H9 (cell line): ENCODE measurements around the gene AP2A2. TPM values are rescaled to one million over a fixed set of nuclear protein-coding genes. Genes with fewer than 3 reads are reported as not detected.

ENCODE experiments used
- DNase-seq: peaks from one replicate; pipeline ENCODE4 v3.0.0-alpha.2; 2017
- H2AFZ ChIP-seq: one replicate; pipeline ENCODE4 v1.6.1; 2013; ENCODE audit warnings: mild to moderate bottlenecking, low read length, control low read depth, moderate library complexity
- H2AK5ac ChIP-seq: 2 replicates; pipeline ENCODE4 v1.6.1; 2013; ENCODE audit warnings: low read length, control low read depth, mixed read lengths; ENCODE audit not compliant: insufficient read length
- H2BK120ac ChIP-seq: one replicate; pipeline ENCODE4 v1.6.1; 2013; ENCODE audit warnings: low read depth, mild to moderate bottlenecking, low read length, control low read depth, inconsistent platforms; ENCODE audit not compliant: poor library complexity, severe bottlenecking
- H2BK12ac ChIP-seq: 2 replicates; pipeline ENCODE4 v1.6.1; 2013; ENCODE audit warnings: low read length, control low read depth, mixed read lengths, low read depth; ENCODE audit not compliant: insufficient read length
- H2BK15ac ChIP-seq: 2 replicates; pipeline ENCODE4 v1.6.1; 2013; ENCODE audit warnings: low read depth, low read length, control low read depth
- H2BK20ac ChIP-seq: one replicate; pipeline ENCODE4 v1.6.1; 2013; ENCODE audit warnings: low read depth, mild to moderate bottlenecking, low read length, control low read depth, inconsistent platforms; ENCODE audit not compliant: poor library complexity, severe bottlenecking
- H2BK5ac ChIP-seq: 2 replicates; pipeline ENCODE4 v1.6.1; 2013; ENCODE audit warnings: low read length, control low read depth, mixed read lengths; ENCODE audit not compliant: insufficient read length
- H3K14ac ChIP-seq: 2 replicates; pipeline ENCODE4 v1.6.1; 2013; ENCODE audit warnings: low read length, control low read depth; ENCODE audit not compliant: insufficient read depth
- H3K18ac ChIP-seq: 2 replicates; pipeline ENCODE4 v1.6.1; 2013; ENCODE audit warnings: low read depth, mild to moderate bottlenecking, mixed read lengths, low read length, control low read depth; ENCODE audit not compliant: insufficient read length
- H3K23ac ChIP-seq: 2 replicates; pipeline ENCODE4 v1.6.1; 2013; ENCODE audit warnings: low read length, control low read depth, mixed read lengths, low read depth; ENCODE audit not compliant: insufficient read length
- H3K23me2 ChIP-seq: 2 replicates; pipeline ENCODE4 v1.6.1; 2013; ENCODE audit warnings: low read depth, mild to moderate bottlenecking, mixed read lengths, low read length, control low read depth; ENCODE audit not compliant: insufficient read length, poor library complexity, severe bottlenecking
- H3K27ac ChIP-seq: 2 replicates; pipeline ENCODE4 v1.5.1; 2013; ENCODE audit warnings: low read length, control low read depth, mixed read lengths, low read depth; ENCODE audit not compliant: insufficient read length
- H3K27me3 ChIP-seq: 2 replicates; pipeline ENCODE4 v1.6.1; 2013; ENCODE audit warnings: low read length, control low read depth, inconsistent platforms; ENCODE audit not compliant: insufficient read depth
- H3K4ac ChIP-seq: 2 replicates; pipeline ENCODE4 v1.6.1; 2013; ENCODE audit warnings: low read depth, mild to moderate bottlenecking, control low read depth, inconsistent platforms, low read length, moderate library complexity
- H3K4me1 ChIP-seq: 2 replicates; pipeline ENCODE4 v1.6.1; 2013; ENCODE audit warnings: low read length, control low read depth, inconsistent platforms; ENCODE audit not compliant: insufficient read depth
- H3K4me2 ChIP-seq: 2 replicates; pipeline ENCODE4 v1.6.1; 2013; ENCODE audit warnings: low read length, control low read depth, mixed read lengths; ENCODE audit not compliant: insufficient read length, insufficient read depth
- H3K56ac ChIP-seq: 2 replicates; pipeline ENCODE4 v1.6.1; 2013; ENCODE audit warnings: low read depth, mild to moderate bottlenecking, mixed read lengths, low read length, control low read depth; ENCODE audit not compliant: insufficient read length
- H3K79me1 ChIP-seq: 2 replicates; pipeline ENCODE4 v1.6.1; 2013; ENCODE audit warnings: low read depth, mild to moderate bottlenecking, moderate library complexity, low read length, control low read depth, inconsistent platforms; ENCODE audit not compliant: insufficient read depth, poor library complexity, severe bottlenecking
- H3K79me2 ChIP-seq: 2 replicates; pipeline ENCODE4 v1.6.1; 2013; ENCODE audit warnings: low read length, control low read depth, inconsistent platforms; ENCODE audit not compliant: insufficient read depth
- H3K9ac ChIP-seq: 2 replicates; pipeline ENCODE4 v1.6.1; 2013; ENCODE audit warnings: low read length, control low read depth, mixed read lengths; ENCODE audit not compliant: insufficient read length; ENCODE audit errors: extremely low read depth
- H3K9me3 ChIP-seq: one replicate; pipeline ENCODE4 v1.6.1; 2013; ENCODE audit warnings: low read depth, low read length, inconsistent platforms; ENCODE audit not compliant: control insufficient read depth
- H3T11ph ChIP-seq: one replicate; pipeline ENCODE4 v1.6.1; 2013; ENCODE audit warnings: mild to moderate bottlenecking, low read length, control low read depth, inconsistent platforms
- H4K20me1 ChIP-seq: one replicate; pipeline ENCODE4 v1.6.1; 2013; ENCODE audit not compliant: control insufficient read depth, insufficient read length, insufficient read depth
- H4K5ac ChIP-seq: 2 replicates; pipeline ENCODE4 v1.6.1; 2013; ENCODE audit warnings: low read depth, mild to moderate bottlenecking, mixed read lengths, low read length, control low read depth; ENCODE audit not compliant: insufficient read length
- H4K8ac ChIP-seq: replicated peaks from 2 replicates; pipeline ENCODE4 v1.6.1; 2013; ENCODE audit warnings: low read length, control low read depth, mixed read lengths, low read depth; ENCODE audit not compliant: insufficient read length
- H4K91ac ChIP-seq: 2 replicates; pipeline ENCODE4 v1.6.1; 2013; ENCODE audit warnings: low read depth, mild to moderate bottlenecking, moderate library complexity, mixed read lengths, low read length, control low read depth; ENCODE audit not compliant: insufficient read length
- H3K27ac Mint-ChIP-seq, 3 experiments: 2 replicates in 2 of 3; 3 replicates in 1 of 3; pipeline ENCODE4 v1.8.0; 2020 to 2021; ENCODE audit warnings: mixed read lengths in 3 of 3, mild to moderate bottlenecking in 1 of 3, moderate library complexity in 1 of 3
- H3K27me3 Mint-ChIP-seq: 2 replicates; pipeline ENCODE4 v1.8.0; 2021; ENCODE audit warnings: low read depth, mild to moderate bottlenecking, moderate library complexity, mixed read lengths
- H3K36me3 Mint-ChIP-seq, 3 experiments: 2 replicates in 2 of 3; 3 replicates in 1 of 3; pipeline ENCODE4 v1.8.0; 2020 to 2021; ENCODE audit warnings: low read depth in 3 of 3, mixed read lengths in 3 of 3; ENCODE audit not compliant: insufficient read depth in 1 of 3
- H3K4me1 Mint-ChIP-seq, 2 experiments: 2 replicates each; pipeline ENCODE4 v1.8.0; 2020; ENCODE audit warnings: mixed read lengths in 2 of 2
- H3K4me3 Mint-ChIP-seq, 2 experiments: 2 replicates in 1 of 2; 3 replicates in 1 of 2; pipeline ENCODE4 v1.8.0; 2020 to 2021; ENCODE audit warnings: mild to moderate bottlenecking in 2 of 2, mixed read lengths in 2 of 2, moderate library complexity in 1 of 2
- H3K9me3 Mint-ChIP-seq, 2 experiments: 2 replicates in 1 of 2; 3 replicates in 1 of 2; pipeline ENCODE4 v1.8.0; 2020; ENCODE audit warnings: mild to moderate bottlenecking in 2 of 2, mixed read lengths in 2 of 2, moderate library complexity in 1 of 2
- WGBS: extraction: QIAGEN DNeasy Blood & Tissue Kit; methylation state at CpG from one replicate; pipeline ENCODE4 v1.1.7; 2013; ENCODE audit warnings: missing lambda C conversion rate, low lambda C conversion rate, mixed read lengths; ENCODE audit not compliant: insufficient read length; ENCODE audit errors: extremely low coverage; 5-methylcytosine and 5-hydroxymethylcytosine counted together
- total RNA-seq: library from RNA; stranded (reverse); gene quantifications from 2 replicates; pipeline ENCODE4 v1.2.1, GENCODE V29; 2021
- TF ChIP-seq, protein P1 (sequence below): fragments of 200-600 bp; sonication (generic); conservative IDR thresholded peaks from 3 replicates; pipeline ENCODE4 v1.8.0; 2021; ENCODE audit warnings: antibody characterized with exemption, mild to moderate bottlenecking

Gene AP2A2
- total RNA-seq, 1 experiment from 2014 or later, result 53.7 TPM

DNA sequence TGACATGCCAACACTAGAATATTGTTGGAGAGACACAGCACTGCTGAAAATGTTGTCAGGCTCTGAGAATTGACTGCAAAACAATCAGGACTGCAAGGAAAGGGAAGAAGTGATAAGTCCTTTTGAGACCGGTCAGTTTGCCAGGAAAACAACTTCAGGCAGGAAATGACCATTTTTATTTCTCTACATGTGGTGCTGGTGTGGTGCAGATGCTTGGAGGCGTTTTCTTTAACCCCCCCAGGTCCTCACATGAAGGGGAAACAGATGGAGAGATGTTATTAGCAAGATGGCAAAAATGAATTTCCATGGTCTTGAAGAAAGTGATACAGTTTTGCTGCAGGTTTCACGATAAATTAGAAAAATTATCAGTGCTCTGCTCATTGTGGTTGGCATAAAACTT is 5.7 kb downstream of the AP2A2 start:
- H3K27ac Mint-ChIP-seq, result peak overlapping the region in 1 of 3 experiments; percentile 82; a peak in 2 of 7 replicates
- Histone ChIP-seq H3K27ac (no peak overlapping the region), H3K14ac (no peak overlapping the region), H4K8ac (no peak overlapping the region), H3K4me1 (peaks cover 13% of the 10 kb centered on the region; the same call in 1 of the 2 replicates), H2BK15ac (no peak overlapping the region), H3K79me2 (peaks cover 22% of the 10 kb centered on the region; the same call in 1 of the 2 replicates), H2AFZ (no peak overlapping the region), H3K4me2 (no peak overlapping the region), H3K27me3 (no peaks in the 10 kb centered on the region), H4K91ac (no peak overlapping the region), H3K9me3 (no peaks in the 10 kb centered on the region), H4K20me1 (no peaks in the 10 kb centered on the region), H3K18ac (no peak overlapping the region), H3K56ac (no peak overlapping the region), H3K23me2 (peaks cover 8% of the 10 kb centered on the region), H4K5ac (no peak overlapping the region), H2BK5ac (no peak overlapping the region), H3T11ph (no peak overlapping the region), H2BK120ac (no peak overlapping the region), H3K79me1 (peaks cover 18% of the 10 kb centered on the region), H2BK12ac (no peak overlapping the region), H2AK5ac (no peak overlapping the region), H3K23ac (no peak overlapping the region), H2BK20ac (no peak overlapping the region), H3K9ac (no peak overlapping the region), H3K4ac (no peak overlapping the region)
- no CpG with 5 or more reads among the region's 3 CpGs for WGBS
- TF ChIP-seq, protein P1, sequence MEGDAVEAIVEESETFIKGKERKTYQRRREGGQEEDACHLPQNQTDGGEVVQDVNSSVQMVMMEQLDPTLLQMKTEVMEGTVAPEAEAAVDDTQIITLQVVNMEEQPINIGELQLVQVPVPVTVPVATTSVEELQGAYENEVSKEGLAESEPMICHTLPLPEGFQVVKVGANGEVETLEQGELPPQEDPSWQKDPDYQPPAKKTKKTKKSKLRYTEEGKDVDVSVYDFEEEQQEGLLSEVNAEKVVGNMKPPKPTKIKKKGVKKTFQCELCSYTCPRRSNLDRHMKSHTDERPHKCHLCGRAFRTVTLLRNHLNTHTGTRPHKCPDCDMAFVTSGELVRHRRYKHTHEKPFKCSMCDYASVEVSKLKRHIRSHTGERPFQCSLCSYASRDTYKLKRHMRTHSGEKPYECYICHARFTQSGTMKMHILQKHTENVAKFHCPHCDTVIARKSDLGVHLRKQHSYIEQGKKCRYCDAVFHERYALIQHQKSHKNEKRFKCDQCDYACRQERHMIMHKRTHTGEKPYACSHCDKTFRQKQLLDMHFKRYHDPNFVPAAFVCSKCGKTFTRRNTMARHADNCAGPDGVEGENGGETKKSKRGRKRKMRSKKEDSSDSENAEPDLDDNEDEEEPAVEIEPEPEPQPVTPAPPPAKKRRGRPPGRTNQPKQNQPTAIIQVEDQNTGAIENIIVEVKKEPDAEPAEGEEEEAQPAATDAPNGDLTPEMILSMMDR, result no peak
- H3K9me3 Mint-ChIP-seq, result no peaks in the 10 kb centered on the region; a peak in 1 of 5 replicates
- H3K4me1 Mint-ChIP-seq, result peaks cover 42 to 55% of the 10 kb centered on the region in 2 experiments
- H3K27me3 Mint-ChIP-seq, result peaks cover 6% of the 10 kb centered on the region
- H3K4me3 Mint-ChIP-seq, result peak overlapping the region in 1 of 2 experiments; percentile 38; a peak in 1 of 5 replicates
- no peak for DNase-seq
- H3K36me3 Mint-ChIP-seq, result peaks cover 4 to 14% (median 12%) of the 10 kb centered on the region in 3 experiments; a peak in 5 of 7 replicates
